GM21360 (cell line): ENCODE measurements around the gene RUFY1.
"Not testable (repeated sequence)": the region's sequence is repeated elsewhere in the genome, so short reads cannot be mapped to it uniquely, and the experiment has no call there.

Experiments
- ATAC-seq: cut with Tn5 transposase; IDR thresholded peaks from one replicate; pipeline ENCODE4 v1.9.1; 2021; ENCODE audit warnings: mild to moderate bottlenecking, moderate library complexity; ENCODE audit not compliant: unreplicated experiment

Gene RUFY1

GRCh38 chr5:179550511-179551342 is at the start of gene RUFY1:
RUFY1 (plus strand) TSS chr5:179550554; CDS start chr5:179550570, 16 bp downstream.
- peak; percentile 76 for ATAC-seq

GRCh38 chr5:179501997-179502396 is 48.4 kb upstream of the RUFY1 start:
- not testable (repeated sequence) for ATAC-seq

- not testable (repeated sequence) for ATAC-seq
Observed at GRCh38 chr5:179502420-179502819, 47.9 kb upstream of the RUFY1 start.

- no peak for ATAC-seq
Observed at GRCh38 chr5:179504191-179504590, 46.2 kb upstream of the RUFY1 start.

- no peak for ATAC-seq
Observed at GRCh38 chr5:179504600-179505396, 45.6 kb upstream of the RUFY1 start.

DNA sequence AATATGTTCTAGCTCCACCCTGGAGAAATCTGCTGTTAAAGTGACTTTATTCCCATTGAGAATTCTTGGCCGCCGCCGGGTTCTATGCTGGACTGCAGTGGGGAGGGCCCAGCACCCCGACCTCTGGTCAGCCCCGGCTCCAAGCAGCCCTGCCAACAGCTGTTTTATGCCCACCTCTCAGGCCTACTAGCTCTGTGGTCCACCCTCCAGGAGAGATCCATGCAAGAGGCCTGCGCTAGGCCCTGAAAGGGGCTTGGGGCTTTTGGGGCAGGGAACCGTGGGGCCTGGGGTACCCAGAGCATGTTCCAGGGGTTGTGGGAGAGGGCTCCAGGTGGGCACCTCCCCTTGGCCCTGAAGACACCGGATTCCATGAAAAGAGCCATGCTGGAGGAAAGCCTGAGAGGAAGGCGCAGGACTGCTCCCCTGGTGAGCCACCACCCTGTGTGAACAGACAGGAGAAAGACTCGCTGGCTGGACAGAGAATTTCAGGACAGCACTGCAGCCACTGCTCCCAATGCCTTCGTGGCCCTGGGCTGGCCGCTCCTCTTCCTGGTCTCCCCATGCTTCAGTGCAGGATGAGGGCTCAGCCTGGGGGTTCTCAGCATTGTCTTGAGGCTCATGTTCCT is 44.6 kb upstream of the RUFY1 start:
- ATAC-seq: no peak

DNA sequence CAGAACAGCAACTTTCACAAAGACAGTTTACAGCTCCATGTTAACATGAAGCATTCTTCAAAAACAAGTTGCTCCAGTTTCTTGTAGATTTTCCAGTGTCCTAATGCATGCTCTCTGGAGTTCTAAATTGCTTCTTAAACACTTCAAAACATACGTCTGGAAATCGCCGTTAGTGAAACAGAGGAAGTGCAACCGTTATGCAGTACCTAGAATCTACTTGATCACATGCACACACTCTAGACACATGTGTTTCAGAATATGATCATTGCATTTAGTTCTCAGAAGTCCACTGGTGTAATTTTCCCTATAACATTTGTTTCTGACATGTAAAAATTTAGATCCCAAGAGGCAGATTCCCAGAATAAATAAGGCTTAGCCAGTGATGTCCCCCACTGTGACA is 41.1 kb upstream of the RUFY1 start:
- no peak for ATAC-seq

GRCh38 chr5:179509845-179510244 is 40.5 kb upstream of the RUFY1 start:
- no peak for ATAC-seq

- no peak for ATAC-seq
Observed at GRCh38 chr5:179512452-179513000, 37.8 kb upstream of the RUFY1 start.

GRCh38 chr5:179515501-179515900 is 34.9 kb upstream of the RUFY1 start:
- not testable (repeated sequence) for ATAC-seq

DNA sequence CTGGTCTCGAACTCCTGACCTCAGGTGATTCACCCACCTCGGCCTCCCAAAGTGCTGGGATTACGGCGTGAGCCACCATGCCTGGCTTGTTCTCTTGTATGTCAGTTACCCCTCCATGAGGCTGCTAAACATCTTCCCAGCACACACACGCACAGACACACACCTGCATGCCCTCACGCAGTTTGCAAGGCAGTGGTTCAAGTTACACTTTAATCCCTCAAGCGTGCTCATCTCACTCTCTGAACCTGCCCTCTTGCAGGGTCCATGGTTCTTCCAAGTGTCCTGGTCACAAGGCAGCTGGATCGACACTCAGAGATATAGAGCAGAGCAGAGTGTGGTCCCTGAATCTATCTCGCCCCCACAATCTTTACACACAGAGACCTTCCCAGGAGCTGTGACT is 34.1 kb upstream of the RUFY1 start:
- ATAC-seq: no peak

DNA sequence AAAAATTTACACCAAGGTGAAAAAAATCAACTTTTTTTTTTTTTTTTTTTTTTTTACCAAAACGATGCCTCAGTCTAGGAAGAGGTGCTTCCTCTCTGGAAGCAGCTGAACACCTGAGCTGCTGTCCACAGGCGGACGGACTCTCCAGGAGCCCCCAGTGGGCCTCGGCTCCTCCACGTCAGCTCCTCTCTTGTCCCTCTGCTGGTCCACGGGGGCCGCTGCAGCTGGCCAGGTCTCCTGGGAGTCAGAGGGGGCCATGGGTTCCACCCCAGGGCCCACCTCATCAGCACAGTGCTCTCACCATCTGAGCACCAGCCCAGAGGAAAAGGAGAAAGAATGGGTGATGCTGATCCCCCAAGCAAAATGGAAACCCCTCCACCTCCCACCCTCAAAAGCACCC is 32.6 kb upstream of the RUFY1 start:
- ATAC-seq: not testable (repeated sequence)

DNA sequence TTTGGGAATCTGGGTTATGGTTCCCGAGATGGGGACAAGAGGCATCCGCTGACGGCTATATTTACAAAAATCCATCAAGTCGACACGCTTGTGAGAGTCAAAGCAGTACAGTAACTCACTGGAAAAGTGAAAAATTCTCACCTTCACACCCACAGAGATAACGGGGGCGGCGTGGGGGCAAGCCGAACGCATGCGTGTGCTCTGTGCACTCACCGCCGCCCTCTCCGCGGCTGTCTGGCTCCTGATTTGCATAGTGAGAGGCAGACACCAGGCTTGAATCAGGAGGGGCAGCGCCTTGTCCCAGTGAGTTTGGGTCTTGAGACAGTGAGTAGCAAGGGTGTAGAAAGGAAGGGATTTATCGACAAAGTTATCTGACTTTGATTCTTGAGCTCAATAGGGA is 32.0 kb upstream of the RUFY1 start:
- peak; percentile 95 for ATAC-seq

- not testable (repeated sequence) for ATAC-seq
Observed at GRCh38 chr5:179519416-179520070, 30.8 kb upstream of the RUFY1 start.

GRCh38 chr5:179522107-179522506 is 28.2 kb upstream of the RUFY1 start:
- ATAC-seq: not testable (repeated sequence)

GRCh38 chr5:179526978-179527377 is 23.4 kb upstream of the RUFY1 start:
- no peak for ATAC-seq

- ATAC-seq: peak; percentile 77
Observed at GRCh38 chr5:179530069-179530998, 20.0 kb upstream of the RUFY1 start.

DNA sequence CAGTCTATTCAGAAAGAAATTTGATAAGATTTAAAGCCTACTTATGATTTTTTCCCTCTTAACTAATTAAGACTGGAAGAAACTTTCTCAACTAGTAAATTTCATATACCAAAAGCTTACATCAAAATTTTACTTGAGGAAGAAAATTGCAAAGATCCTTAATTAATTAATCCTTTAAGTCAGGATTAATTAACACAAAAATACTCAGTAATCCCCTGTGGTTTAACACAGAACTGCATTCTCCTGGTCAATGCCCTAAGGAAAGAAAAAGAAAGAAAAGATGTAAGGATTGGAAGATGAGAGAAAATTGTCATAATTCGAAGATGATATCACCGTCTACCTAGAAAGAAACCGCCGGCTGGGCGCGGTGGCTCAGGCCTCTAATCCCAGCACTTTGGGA is 17.3 kb upstream of the RUFY1 start:
- ATAC-seq: no peak

GRCh38 chr5:179533907-179534306 is 16.4 kb upstream of the RUFY1 start:
- ATAC-seq: peak; percentile 43

DNA sequence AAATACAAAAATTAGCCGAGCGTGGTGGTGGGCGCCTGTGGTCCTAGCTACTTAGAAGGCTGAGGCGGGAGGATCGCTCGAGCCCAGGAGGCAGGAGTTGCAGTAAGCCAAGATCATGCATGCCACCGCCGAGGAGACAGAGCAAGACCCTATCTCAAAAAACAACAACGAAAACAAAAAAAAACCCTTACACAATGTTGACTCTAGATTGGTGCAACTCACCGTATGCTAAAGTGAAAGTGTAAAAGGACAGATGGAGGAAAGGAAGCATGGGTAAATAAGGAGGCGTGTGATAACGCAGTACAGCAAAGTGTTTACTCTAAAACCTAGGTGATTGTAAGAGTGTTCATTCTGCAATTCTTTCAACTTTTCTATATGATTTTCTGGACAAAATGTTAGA is 15.9 kb upstream of the RUFY1 start:
- peak; percentile 47 for ATAC-seq
